Measurements from ENCODE around the gene RPP40.

DNA sequence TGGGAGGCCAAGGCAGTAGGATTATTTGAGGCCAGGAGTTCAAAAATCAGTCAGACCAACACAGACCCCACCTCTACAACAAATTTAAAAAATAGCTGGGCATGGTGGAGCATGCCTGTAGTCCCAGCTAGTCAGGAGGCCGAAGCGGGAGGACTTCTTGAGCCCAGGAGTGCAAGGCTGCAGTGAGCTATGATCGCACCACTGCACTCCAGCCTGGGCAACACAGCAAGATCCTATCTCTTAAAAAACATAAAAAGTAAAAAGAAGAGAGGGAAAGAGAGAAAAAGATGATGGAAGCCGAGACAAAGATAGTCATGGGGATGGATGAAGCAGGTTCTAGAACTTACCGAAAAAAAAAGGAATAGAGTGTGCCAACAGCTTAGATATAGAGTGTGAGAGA is 25.8 kb upstream of the RPP40 start:
- TF ChIP-seq, protein P1, sequence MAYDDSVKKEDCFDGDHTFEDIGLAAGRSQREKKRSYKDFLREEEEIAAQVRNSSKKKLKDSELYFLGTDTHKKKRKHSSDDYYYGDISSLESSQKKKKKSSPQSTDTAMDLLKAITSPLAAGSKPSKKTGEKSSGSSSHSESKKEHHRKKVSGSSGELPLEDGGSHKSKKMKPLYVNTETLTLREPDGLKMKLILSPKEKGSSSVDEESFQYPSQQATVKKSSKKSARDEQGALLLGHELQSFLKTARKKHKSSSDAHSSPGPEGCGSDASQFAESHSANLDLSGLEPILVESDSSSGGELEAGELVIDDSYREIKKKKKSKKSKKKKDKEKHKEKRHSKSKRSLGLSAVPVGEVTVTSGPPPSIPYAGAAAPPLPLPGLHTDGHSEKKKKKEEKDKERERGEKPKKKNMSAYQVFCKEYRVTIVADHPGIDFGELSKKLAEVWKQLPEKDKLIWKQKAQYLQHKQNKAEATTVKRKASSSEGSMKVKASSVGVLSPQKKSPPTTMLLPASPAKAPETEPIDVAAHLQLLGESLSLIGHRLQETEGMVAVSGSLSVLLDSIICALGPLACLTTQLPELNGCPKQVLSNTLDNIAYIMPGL (CRISPR knock-in tag; IDR thresholded peaks at IDR 0.05; ENCODE audit: borderline replicate concordance): no peak
- TF ChIP-seq RARB (CRISPR knock-in tag; IDR thresholded peaks at IDR 0.05): no peak
- TF ChIP-seq, protein P2, sequence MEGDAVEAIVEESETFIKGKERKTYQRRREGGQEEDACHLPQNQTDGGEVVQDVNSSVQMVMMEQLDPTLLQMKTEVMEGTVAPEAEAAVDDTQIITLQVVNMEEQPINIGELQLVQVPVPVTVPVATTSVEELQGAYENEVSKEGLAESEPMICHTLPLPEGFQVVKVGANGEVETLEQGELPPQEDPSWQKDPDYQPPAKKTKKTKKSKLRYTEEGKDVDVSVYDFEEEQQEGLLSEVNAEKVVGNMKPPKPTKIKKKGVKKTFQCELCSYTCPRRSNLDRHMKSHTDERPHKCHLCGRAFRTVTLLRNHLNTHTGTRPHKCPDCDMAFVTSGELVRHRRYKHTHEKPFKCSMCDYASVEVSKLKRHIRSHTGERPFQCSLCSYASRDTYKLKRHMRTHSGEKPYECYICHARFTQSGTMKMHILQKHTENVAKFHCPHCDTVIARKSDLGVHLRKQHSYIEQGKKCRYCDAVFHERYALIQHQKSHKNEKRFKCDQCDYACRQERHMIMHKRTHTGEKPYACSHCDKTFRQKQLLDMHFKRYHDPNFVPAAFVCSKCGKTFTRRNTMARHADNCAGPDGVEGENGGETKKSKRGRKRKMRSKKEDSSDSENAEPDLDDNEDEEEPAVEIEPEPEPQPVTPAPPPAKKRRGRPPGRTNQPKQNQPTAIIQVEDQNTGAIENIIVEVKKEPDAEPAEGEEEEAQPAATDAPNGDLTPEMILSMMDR (IDR thresholded peaks at IDR 0.05): no peak
- TF ChIP-seq POLR2AphosphoS2 (conservative IDR thresholded peaks at IDR 0.05; ENCODE audit: low read length): no peak
- no peak for TF ChIP-seq ZFP36 (IDR thresholded peaks at IDR 0.05; ENCODE audit: borderline replicate concordance, partially characterized antibody)
- TF ChIP-seq, protein P3, sequence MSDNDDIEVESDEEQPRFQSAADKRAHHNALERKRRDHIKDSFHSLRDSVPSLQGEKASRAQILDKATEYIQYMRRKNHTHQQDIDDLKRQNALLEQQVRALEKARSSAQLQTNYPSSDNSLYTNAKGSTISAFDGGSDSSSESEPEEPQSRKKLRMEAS (IDR thresholded peaks at IDR 0.05): no peak
- TF ChIP-seq, protein P4, sequence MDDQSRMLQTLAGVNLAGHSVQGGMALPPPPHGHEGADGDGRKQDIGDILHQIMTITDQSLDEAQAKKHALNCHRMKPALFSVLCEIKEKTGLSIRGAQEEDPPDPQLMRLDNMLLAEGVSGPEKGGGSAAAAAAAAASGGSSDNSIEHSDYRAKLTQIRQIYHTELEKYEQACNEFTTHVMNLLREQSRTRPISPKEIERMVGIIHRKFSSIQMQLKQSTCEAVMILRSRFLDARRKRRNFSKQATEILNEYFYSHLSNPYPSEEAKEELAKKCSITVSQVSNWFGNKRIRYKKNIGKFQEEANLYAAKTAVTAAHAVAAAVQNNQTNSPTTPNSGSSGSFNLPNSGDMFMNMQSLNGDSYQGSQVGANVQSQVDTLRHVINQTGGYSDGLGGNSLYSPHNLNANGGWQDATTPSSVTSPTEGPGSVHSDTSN (IDR thresholded peaks at IDR 0.05): no peak
- no peak for TF ChIP-seq POLR2A (IDR thresholded peaks at IDR 0.05; ENCODE audit: low read length)
- TF ChIP-seq KDM5A (IDR thresholded peaks at IDR 0.05): no peak
